GF-D8 (cell line): ENCODE measurements around the gene OPTN.
"Not testable (repeated sequence)": the region's sequence is repeated elsewhere in the genome, so short reads cannot be mapped to it uniquely, and the experiment has no call there.

Experiments
- DNase-seq: peaks from one replicate; lab custom pipeline; 2025; lab: John Stamatoyannopoulos, UW

Gene OPTN

GRCh38 chr10:13090289-13090688 is 9.7 kb upstream of the OPTN start:
- no peak for DNase-seq

GRCh38 chr10:13091801-13092200 is 8.2 kb upstream of the OPTN start:
- no peak for DNase-seq

GRCh38 chr10:13092291-13093102 is 7.5 kb upstream of the OPTN start:
- no peak for DNase-seq

- not testable (repeated sequence) for DNase-seq
Observed at GRCh38 chr10:13094082-13094481, 5.9 kb upstream of the OPTN start.

- no peak for DNase-seq
Observed at GRCh38 chr10:13095094-13095493, 4.9 kb upstream of the OPTN start.

- DNase-seq: no peak
Observed at GRCh38 chr10:13095929-13096328, 4.0 kb upstream of the OPTN start.

GRCh38 chr10:13099144-13099665 is 758 bp upstream of the OPTN start:
- DNase-seq: no peak

GRCh38 chr10:13100349-13101294 is 659 bp downstream of the OPTN start:
- no peak for DNase-seq

GRCh38 chr10:13102002-13102794 is 2.2 kb downstream of the OPTN start:
- no peak for DNase-seq

GRCh38 chr10:13103554-13103953 is 3.6 kb downstream of the OPTN start:
- no peak for DNase-seq

GRCh38 chr10:13104697-13105096 is 4.7 kb downstream of the OPTN start:
- no peak for DNase-seq

GRCh38 chr10:13105184-13105583 is 5.2 kb downstream of the OPTN start:
- DNase-seq: no peak

GRCh38 chr10:13106387-13107045 is 6.6 kb downstream of the OPTN start:
- no peak for DNase-seq

GRCh38 chr10:13110908-13111307 is 10.9 kb downstream of the OPTN start:
- DNase-seq: no peak

- DNase-seq: no peak
Observed at GRCh38 chr10:13113544-13113943, 13.6 kb downstream of the OPTN start.

GRCh38 chr10:13115832-13116803 is 16.2 kb downstream of the OPTN start:
- DNase-seq: no peak

GRCh38 chr10:13117841-13118783 is 18.1 kb downstream of the OPTN start:
- DNase-seq: peak; percentile 82

GRCh38 chr10:13118784-13119410 is 18.9 kb downstream of the OPTN start:
- no peak for DNase-seq
